ENCODE data around the gene GCDH. TPM values are rescaled to one million over a fixed set of nuclear protein-coding genes. Genes with fewer than 3 reads are reported as not detected.

GCDH gene
- total RNA-seq, 1 experiment from 2014 or later = 53.2 TPM

GRCh38 chr19:12918253-12918652 is 27.3 kb downstream of the GCDH start:
- no CpG with 5 or more reads among the region's 14 CpGs for WGBS (ENCODE audit: extremely low coverage, insufficient read length, low lambda C conversion rate)
- Histone ChIP-seq H3T11ph (ENCODE audit: low read length) (no peak overlapping the region), H3K9me3 (ENCODE audit: control insufficient read depth, low read depth, low read length) (no peaks in the 10 kb centered on the region), H4K20me1 (ENCODE audit: control insufficient read depth, insufficient read depth, insufficient read length) (no peaks in the 10 kb centered on the region), H3K27ac (ENCODE audit: insufficient read length, low read depth, low read length) (no peak overlapping the region), H3K14ac (ENCODE audit: insufficient read depth, low read length) (no peak overlapping the region), H4K8ac (replicated peaks; ENCODE audit: insufficient read length, low read depth, low read length) (no peak overlapping the region), H2BK12ac (ENCODE audit: insufficient read length, low read depth, low read length) (no peak overlapping the region), H3K18ac (ENCODE audit: insufficient read length, low read depth, low read length) (no peak overlapping the region), H2BK5ac (ENCODE audit: insufficient read length, low read length) (no peak overlapping the region), H4K5ac (ENCODE audit: insufficient read length, low read depth, low read length) (no peak overlapping the region), H3K23me2 (ENCODE audit: insufficient read length, low read depth, low read length, poor library complexity, severe bottlenecking) (no peaks in the 10 kb centered on the region), H3K4ac (ENCODE audit: low read depth, low read length) (no peak overlapping the region), H3K4me2 (ENCODE audit: insufficient read depth, insufficient read length, low read length) (no peak overlapping the region), H3K79me1 (ENCODE audit: insufficient read depth, low read depth, low read length, poor library complexity, severe bottlenecking) (no peaks in the 10 kb centered on the region), H2BK20ac (ENCODE audit: low read depth, low read length, poor library complexity, severe bottlenecking) (no peak overlapping the region), H3K23ac (ENCODE audit: insufficient read length, low read depth, low read length) (no peak overlapping the region), H3K27me3 (ENCODE audit: insufficient read depth, low read length) (peaks cover 5% of the 10 kb centered on the region; the same call in 1 of the 2 replicates), H2AFZ (ENCODE audit: low read length) (no peak overlapping the region), H2BK120ac (ENCODE audit: low read depth, low read length, poor library complexity, severe bottlenecking) (no peak overlapping the region), H4K91ac (ENCODE audit: insufficient read length, low read depth, low read length) (no peak overlapping the region), H3K4me1 (ENCODE audit: insufficient read depth, low read length) (no peaks in the 10 kb centered on the region; the same call in 1 of the 2 replicates), H2AK5ac (ENCODE audit: insufficient read length, low read length) (no peak overlapping the region), H3K79me2 (ENCODE audit: insufficient read depth, low read length) (no peaks in the 10 kb centered on the region), H3K56ac (ENCODE audit: insufficient read length, low read depth, low read length) (no peak overlapping the region), H2BK15ac (ENCODE audit: low read depth, low read length) (no peak overlapping the region), H3K9ac (ENCODE audit: extremely low read depth, insufficient read length, low read length) (no peak overlapping the region)
- peaks cover 7 to 8% of the 10 kb centered on the region in 2 experiments for H3K9me3 Mint-ChIP-seq
- no peak for TF ChIP-seq CTCF (conservative IDR thresholded peaks at IDR 0.05)
- no peak for DNase-seq
- peaks cover 7 to 15% of the 10 kb centered on the region in 2 experiments for H3K4me1 Mint-ChIP-seq
- peaks cover 24% of the 10 kb centered on the region for H3K27me3 Mint-ChIP-seq (ENCODE audit: low read depth)
- H3K27ac Mint-ChIP-seq = no peak overlapping the region
- H3K36me3 Mint-ChIP-seq (ENCODE audit: insufficient read depth in 1 of 3, low read depth in 3 of 3) = peaks cover 10 to 13% (median 12%) of the 10 kb centered on the region in 3 experiments; a peak in 6 of 7 replicates
- H3K4me3 Mint-ChIP-seq = peak overlapping the region in 1 of 2 experiments; percentile 69; a peak in 3 of 5 replicates

Measured in H9 (cell line).